Epidermal melanocyte (primary cell): ENCODE results near the gene CD96.
"Not testable (repeated sequence)": the region's sequence is repeated elsewhere in the genome, so short reads cannot be mapped to it uniquely, and the experiment has no call there.

Experiments
- DNase-seq: peaks from one replicate; pipeline ENCODE4 v3.0.0; 2011; ENCODE audit warnings: low spot score; ENCODE audit not compliant: insufficient read length

The CD96 gene

GRCh38 chr3:111561902-111562301 is 19.9 kb downstream of the CD96 start:
- DNase-seq: not testable (repeated sequence)

- DNase-seq: no peak
Observed at GRCh38 chr3:111566844-111567243, 24.8 kb downstream of the CD96 start.

- DNase-seq: no peak
Observed at GRCh38 chr3:111568355-111568754, 26.4 kb downstream of the CD96 start.

GRCh38 chr3:111568911-111569310 is 26.9 kb downstream of the CD96 start:
- DNase-seq: no peak

GRCh38 chr3:111570404-111571030 is 28.5 kb downstream of the CD96 start:
- DNase-seq: no peak

- no peak for DNase-seq
Observed at GRCh38 chr3:111571282-111571681, 29.3 kb downstream of the CD96 start.

- no peak for DNase-seq
Observed at GRCh38 chr3:111571907-111572460, 30.0 kb downstream of the CD96 start.

- DNase-seq: no peak
Observed at GRCh38 chr3:111577113-111577512, 35.1 kb downstream of the CD96 start.

GRCh38 chr3:111577798-111578685 is 36.0 kb downstream of the CD96 start:
- peak; percentile 44 for DNase-seq

- DNase-seq: no peak
Observed at GRCh38 chr3:111578867-111579266, 36.9 kb downstream of the CD96 start.

GRCh38 chr3:111579495-111579894 is 37.5 kb downstream of the CD96 start:
- DNase-seq: no peak

GRCh38 chr3:111581403-111582119 is 39.6 kb downstream of the CD96 start:
- DNase-seq: no peak

- DNase-seq: no peak
Observed at GRCh38 chr3:111582120-111582474, 40.1 kb downstream of the CD96 start.

GRCh38 chr3:111584744-111585143 is 42.7 kb downstream of the CD96 start:
- DNase-seq: no peak

GRCh38 chr3:111585217-111585616 is 43.2 kb downstream of the CD96 start:
- no peak for DNase-seq

GRCh38 chr3:111588527-111588926 is 46.5 kb downstream of the CD96 start:
- no peak for DNase-seq

GRCh38 chr3:111589303-111590142 is 47.5 kb downstream of the CD96 start:
- no peak for DNase-seq

- DNase-seq: no peak
Observed at GRCh38 chr3:111590143-111590491, 48.1 kb downstream of the CD96 start.

GRCh38 chr3:111591555-111591954 is 49.6 kb downstream of the CD96 start:
- no peak for DNase-seq

GRCh38 chr3:111592143-111592542 is 50.1 kb downstream of the CD96 start:
- no peak for DNase-seq

- DNase-seq: no peak
Observed at GRCh38 chr3:111592936-111593335, 50.9 kb downstream of the CD96 start.
